Measurements from ENCODE around the gene CFC1. TPM values are rescaled to one million over a fixed set of nuclear protein-coding genes. Genes with fewer than 3 reads are reported as not detected.
"Not testable (repeated sequence)": the region's sequence is repeated elsewhere in the genome, so short reads cannot be mapped to it uniquely, and the experiment has no call there.

Gene CFC1
- 11.4 TPM for total RNA-seq
- 2.6 TPM for polyA plus RNA-seq
- long read RNA-seq, donor 1, partial matches to known transcripts: 0 of 2 reads
- long read RNA-seq, donor 1, other reads (novel, unspliced or antisense): 0 of 2 reads
- long read RNA-seq, donor 2, partial matches to known transcripts: 5 of 8 reads
- long read RNA-seq, donor 2, other reads (novel, unspliced or antisense): 0 of 8 reads
- long read RNA-seq, donor 3, transcript CFC1-201 (6 exons, 1,046 nt): major isoform, 6 of 16 reads
- long read RNA-seq, donor 3, partial matches to known transcripts: 10 of 16 reads
- long read RNA-seq, donor 3, other reads (novel, unspliced or antisense): 0 of 16 reads
- long read RNA-seq, donor 4, partial matches to known transcripts: 6 of 7 reads
- long read RNA-seq, donor 4, other reads (novel, unspliced or antisense): 0 of 7 reads
- long read RNA-seq, donor 5, partial matches to known transcripts: 5 of 6 reads
- long read RNA-seq, donor 5, other reads (novel, unspliced or antisense): 0 of 6 reads
- long read RNA-seq, donor 6: 0 reads
- long read RNA-seq, donor 7, partial matches to known transcripts: 6 of 7 reads
- long read RNA-seq, donor 7, other reads (novel, unspliced or antisense): 0 of 7 reads
- long read RNA-seq, donor 8, partial matches to known transcripts: 0 of 1 reads
- long read RNA-seq, donor 8, other reads (novel, unspliced or antisense): 0 of 1 reads
- long read RNA-seq, donor 9: 0 reads
- long read RNA-seq, donor 10, partial matches to known transcripts: 6 of 7 reads
- long read RNA-seq, donor 10, other reads (novel, unspliced or antisense): 0 of 7 reads

DNA sequence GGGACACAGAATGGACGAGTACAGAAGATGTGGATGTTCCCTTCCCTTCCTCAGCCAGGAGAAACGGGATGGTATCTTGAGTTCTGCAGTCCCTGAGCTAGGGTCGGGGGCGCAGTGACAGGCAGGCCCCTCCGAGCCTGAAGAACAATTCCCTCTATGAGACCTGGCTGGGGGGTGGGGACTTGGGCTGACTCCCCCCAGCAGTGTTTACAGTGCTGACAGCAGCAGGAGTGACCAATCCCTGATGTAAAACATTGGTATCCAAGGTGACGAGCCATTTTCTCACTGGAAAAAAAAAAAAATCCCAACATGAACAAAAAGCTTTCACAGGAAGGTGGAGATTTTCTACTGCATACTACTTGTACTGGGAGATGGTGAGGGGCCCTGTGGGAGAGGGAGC is at the start of gene CFC1:
CFC1 (minus strand) TSS at position 183 of the 400 bp plus-strand sequence. CDS start 288 bp downstream, outside the sequence.
- not testable (repeated sequence) for H3K9me3 ChIP-seq (ENCODE audit: control insufficient read depth in 2 of 2, insufficient read depth in 1 of 2, low read length in 1 of 2); H3K27ac ChIP-seq (ENCODE audit: low read depth in 1 of 2, low read length in 1 of 2); H3K4me1 ChIP-seq (ENCODE audit: control insufficient read depth in 2 of 2, insufficient read depth in 2 of 2, low read length in 2 of 2); H3K36me3 ChIP-seq (ENCODE audit: control insufficient read depth in 2 of 2, insufficient read depth in 2 of 2, low read length in 1 of 2); H3K27me3 ChIP-seq (ENCODE audit: control insufficient read depth in 2 of 2, insufficient read depth in 1 of 2, low read length in 1 of 2); DNase-seq (ENCODE audit: low read depth in 6 of 9, low spot score in 9 of 9); H3K4me3 ChIP-seq (ENCODE audit: low read length in 2 of 2)
- WGBS: no CpG with 5 or more reads among the region's 6 CpGs

DNA sequence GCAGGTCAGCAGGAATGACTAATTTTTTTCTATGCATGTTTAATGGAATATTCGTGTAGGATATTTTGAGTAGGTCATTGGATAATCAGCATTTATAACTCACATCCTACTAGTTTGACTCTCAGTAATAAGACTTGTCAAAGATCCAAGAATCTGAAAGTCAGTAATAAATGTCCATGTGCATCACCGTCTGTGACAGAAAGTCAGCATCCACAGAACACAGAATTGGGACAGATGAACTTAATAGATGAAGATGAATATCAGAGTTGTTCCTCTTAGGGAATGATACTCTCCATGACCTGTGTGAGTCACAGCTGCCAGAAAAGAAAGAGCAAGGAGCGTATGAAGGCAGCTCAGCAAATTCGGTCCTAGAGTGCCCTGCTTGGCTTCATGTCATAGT is 42.3 kb upstream of the CFC1 start:
- not testable (repeated sequence) for H3K36me3 ChIP-seq (ENCODE audit: control insufficient read depth in 2 of 2, insufficient read depth in 2 of 2, low read length in 1 of 2); H3K4me1 ChIP-seq (ENCODE audit: control insufficient read depth in 2 of 2, insufficient read depth in 2 of 2, low read length in 2 of 2); H3K27me3 ChIP-seq (ENCODE audit: control insufficient read depth in 2 of 2, insufficient read depth in 1 of 2, low read length in 1 of 2); H3K27ac ChIP-seq (ENCODE audit: low read depth in 1 of 2, low read length in 1 of 2); H3K9me3 ChIP-seq (ENCODE audit: control insufficient read depth in 2 of 2, insufficient read depth in 1 of 2, low read length in 1 of 2); DNase-seq (ENCODE audit: low read depth in 6 of 9, low spot score in 9 of 9); H3K4me3 ChIP-seq (ENCODE audit: low read length in 2 of 2)
- WGBS: 92% methylated on average over 4 of the region's 4 CpGs

DNA sequence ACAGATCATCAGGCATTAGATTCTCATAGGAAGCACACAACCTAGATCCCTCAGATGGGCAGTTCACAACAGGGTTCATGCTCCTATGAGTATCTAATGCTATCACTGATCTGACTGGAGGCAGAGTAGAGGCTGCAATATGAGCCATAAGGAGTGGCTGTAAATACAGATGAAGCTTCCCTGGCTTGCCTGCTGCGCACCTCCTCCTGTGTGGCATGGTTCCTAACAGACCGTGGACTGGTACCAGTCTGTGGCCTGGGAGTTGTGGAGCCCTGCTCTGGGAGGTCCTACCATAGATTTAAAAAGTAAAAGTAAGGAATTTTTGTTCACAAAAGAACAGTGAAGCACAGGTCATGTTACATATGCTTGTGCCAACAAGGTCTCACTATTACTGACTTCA is 39.6 kb upstream of the CFC1 start:
- H3K9me3 ChIP-seq (ENCODE audit: control insufficient read depth in 2 of 2, insufficient read depth in 1 of 2, low read length in 1 of 2); H3K27ac ChIP-seq (ENCODE audit: low read depth in 1 of 2, low read length in 1 of 2); DNase-seq (ENCODE audit: low read depth in 6 of 9, low spot score in 9 of 9); H3K27me3 ChIP-seq (ENCODE audit: control insufficient read depth in 2 of 2, insufficient read depth in 1 of 2, low read length in 1 of 2); H3K4me1 ChIP-seq (ENCODE audit: control insufficient read depth in 2 of 2, insufficient read depth in 2 of 2, low read length in 2 of 2); H3K4me3 ChIP-seq (ENCODE audit: low read length in 2 of 2); H3K36me3 ChIP-seq (ENCODE audit: control insufficient read depth in 2 of 2, insufficient read depth in 2 of 2, low read length in 1 of 2): not testable (repeated sequence)
- 82% methylated on average over 2 of the region's 2 CpGs for WGBS

DNA sequence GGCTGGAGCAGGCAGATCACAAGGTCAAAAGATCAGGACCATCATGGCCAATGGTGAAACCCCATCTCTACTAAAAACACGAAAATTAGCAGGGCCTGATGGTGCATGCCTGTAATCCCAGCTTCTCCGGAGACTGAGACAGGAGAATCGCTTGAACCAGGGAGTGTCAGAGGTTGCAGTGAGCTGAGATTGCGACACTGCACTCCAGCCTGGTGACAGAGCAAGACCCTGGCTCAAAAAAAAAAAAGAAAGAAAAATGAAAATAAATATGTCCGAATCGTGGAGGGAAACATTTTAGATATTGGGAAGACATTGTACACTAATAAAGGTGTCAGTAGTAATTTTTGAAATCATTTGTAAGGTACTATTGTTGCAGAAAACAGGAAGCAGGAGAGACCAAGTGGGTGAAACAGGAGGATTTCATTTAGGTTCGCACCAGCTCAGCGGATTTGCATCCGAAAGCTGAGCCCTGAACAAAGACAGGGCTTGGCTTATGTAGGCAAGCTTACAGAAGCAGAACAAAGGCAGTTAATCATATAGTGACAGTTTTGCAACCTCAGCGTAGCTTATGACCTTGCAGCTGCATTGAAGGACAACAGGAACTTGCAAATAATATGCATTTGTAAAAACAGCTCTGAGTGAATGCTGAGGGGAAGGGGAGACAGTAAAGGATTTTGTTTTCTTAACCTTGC is 29.6 kb upstream of the CFC1 start:
- 89% methylated on average over 9 of the region's 10 CpGs for WGBS
- H3K36me3 ChIP-seq (ENCODE audit: control insufficient read depth in 2 of 2, insufficient read depth in 2 of 2, low read length in 1 of 2); H3K4me3 ChIP-seq (ENCODE audit: low read length in 2 of 2); H3K27ac ChIP-seq (ENCODE audit: low read depth in 1 of 2, low read length in 1 of 2); H3K4me1 ChIP-seq (ENCODE audit: control insufficient read depth in 2 of 2, insufficient read depth in 2 of 2, low read length in 2 of 2); H3K9me3 ChIP-seq (ENCODE audit: control insufficient read depth in 2 of 2, insufficient read depth in 1 of 2, low read length in 1 of 2); H3K27me3 ChIP-seq (ENCODE audit: control insufficient read depth in 2 of 2, insufficient read depth in 1 of 2, low read length in 1 of 2); DNase-seq (ENCODE audit: low read depth in 6 of 9, low spot score in 9 of 9): not testable (repeated sequence)

DNA sequence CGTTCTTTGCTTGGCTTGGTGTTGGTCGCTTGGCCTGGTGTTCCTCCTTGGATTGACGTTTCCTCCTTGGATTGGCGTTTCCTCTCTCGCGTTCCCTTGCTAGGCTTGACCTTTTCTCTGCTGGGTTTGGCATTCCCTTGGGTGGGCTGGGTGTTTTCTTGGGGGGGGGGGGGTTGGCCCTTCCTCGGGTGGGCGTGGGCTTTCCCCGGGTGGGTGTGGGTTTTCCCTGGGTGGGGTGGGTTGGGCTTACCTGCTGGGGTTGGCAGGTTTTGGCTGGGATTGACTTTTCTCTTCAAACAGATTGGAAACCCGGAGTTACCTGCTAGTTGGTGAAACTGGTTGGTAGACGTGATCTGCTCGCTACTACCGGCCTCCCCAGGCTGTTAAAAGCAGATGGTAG is 11.8 kb upstream of the CFC1 start, which contains the start of gene POTEJ:
POTEJ (plus strand) TSS at position 301 of the 400 bp plus-strand sequence; CDS start at position 394, 93 bp downstream.
- H3K4me3 ChIP-seq (ENCODE audit: low read length in 2 of 2); DNase-seq (ENCODE audit: low read depth in 6 of 9, low spot score in 9 of 9); H3K9me3 ChIP-seq (ENCODE audit: control insufficient read depth in 2 of 2, insufficient read depth in 1 of 2, low read length in 1 of 2); H3K36me3 ChIP-seq (ENCODE audit: control insufficient read depth in 2 of 2, insufficient read depth in 2 of 2, low read length in 1 of 2); H3K4me1 ChIP-seq (ENCODE audit: control insufficient read depth in 2 of 2, insufficient read depth in 2 of 2, low read length in 2 of 2); H3K27me3 ChIP-seq (ENCODE audit: control insufficient read depth in 2 of 2, insufficient read depth in 1 of 2, low read length in 1 of 2); H3K27ac ChIP-seq (ENCODE audit: low read depth in 1 of 2, low read length in 1 of 2): not testable (repeated sequence)
- WGBS: 95% methylated on average over 3 of the region's 13 CpGs

DNA sequence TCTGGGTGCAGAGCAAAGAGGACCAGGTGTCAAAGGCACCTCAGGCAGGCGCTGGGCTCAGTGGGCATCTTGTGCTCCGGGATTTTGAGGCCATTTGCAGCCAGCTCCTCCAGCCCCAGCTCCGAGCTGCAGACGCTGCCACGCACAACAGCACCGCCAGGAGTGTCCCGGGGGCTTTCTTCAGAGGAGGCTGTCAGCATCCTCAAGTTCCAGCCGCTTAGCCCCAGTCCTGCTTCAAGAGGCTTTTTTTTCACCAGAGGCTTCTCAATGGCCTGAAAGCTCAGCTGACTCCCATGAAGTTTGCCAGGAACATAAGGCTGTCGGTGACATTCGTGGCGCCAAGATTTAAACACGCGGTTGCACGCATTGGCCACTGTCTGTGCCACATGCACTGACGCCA is 11.1 kb upstream of the CFC1 start:
- H3K4me1 ChIP-seq (ENCODE audit: control insufficient read depth in 2 of 2, insufficient read depth in 2 of 2, low read length in 2 of 2); H3K36me3 ChIP-seq (ENCODE audit: control insufficient read depth in 2 of 2, insufficient read depth in 2 of 2, low read length in 1 of 2); H3K9me3 ChIP-seq (ENCODE audit: control insufficient read depth in 2 of 2, insufficient read depth in 1 of 2, low read length in 1 of 2); DNase-seq (ENCODE audit: low read depth in 6 of 9, low spot score in 9 of 9); H3K27ac ChIP-seq (ENCODE audit: low read depth in 1 of 2, low read length in 1 of 2); H3K4me3 ChIP-seq (ENCODE audit: low read length in 2 of 2); H3K27me3 ChIP-seq (ENCODE audit: control insufficient read depth in 2 of 2, insufficient read depth in 1 of 2, low read length in 1 of 2): not testable (repeated sequence)
- WGBS: 95% methylated on average over 13 of the region's 15 CpGs

DNA sequence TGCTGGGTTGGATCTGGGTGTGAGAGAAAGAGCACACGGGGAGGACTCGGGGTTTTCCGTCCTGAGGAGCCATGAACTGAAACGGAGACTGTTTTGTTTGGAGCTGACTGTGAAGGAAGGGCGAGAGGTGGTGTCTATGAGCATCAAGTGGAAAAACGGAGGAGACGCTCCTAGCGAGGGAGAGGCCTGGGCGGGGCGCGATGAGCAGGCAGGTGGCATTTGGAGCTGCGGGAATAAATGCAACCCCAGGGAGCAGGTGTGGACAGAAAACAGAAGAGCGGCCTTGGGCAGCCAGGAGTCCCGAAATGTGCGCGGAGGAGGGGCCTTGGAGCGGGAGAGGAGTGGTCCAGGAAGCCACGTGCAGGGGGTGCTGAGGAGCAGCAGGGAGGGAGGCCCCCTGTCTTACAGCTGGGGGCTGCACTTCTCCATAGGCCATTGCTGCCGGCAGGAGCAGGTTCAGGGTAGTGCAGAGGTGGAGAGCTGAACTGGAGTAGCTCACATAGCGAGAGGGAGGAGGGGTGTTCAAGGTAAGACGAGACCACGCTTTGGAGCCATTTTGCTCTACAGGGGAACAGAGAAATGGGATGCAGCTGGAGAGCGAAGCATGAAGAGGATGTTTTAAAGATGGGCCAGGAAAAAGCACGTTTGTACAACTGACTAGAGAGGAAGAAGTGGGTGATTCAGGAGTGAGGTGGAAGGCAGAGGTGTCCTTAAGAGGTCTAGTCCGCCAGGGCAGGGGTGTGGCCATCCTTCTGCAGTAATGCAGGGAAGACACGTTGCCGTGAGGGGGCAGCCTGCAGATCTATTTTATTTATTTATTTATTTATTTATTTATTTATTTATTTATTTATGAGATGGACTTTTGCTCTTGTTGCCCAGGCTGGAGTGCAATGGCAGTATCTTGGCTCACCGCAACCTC is 9.9 kb upstream of the CFC1 start:
- H3K4me3 ChIP-seq (ENCODE audit: low read length in 2 of 2): not testable (repeated sequence)

DNA sequence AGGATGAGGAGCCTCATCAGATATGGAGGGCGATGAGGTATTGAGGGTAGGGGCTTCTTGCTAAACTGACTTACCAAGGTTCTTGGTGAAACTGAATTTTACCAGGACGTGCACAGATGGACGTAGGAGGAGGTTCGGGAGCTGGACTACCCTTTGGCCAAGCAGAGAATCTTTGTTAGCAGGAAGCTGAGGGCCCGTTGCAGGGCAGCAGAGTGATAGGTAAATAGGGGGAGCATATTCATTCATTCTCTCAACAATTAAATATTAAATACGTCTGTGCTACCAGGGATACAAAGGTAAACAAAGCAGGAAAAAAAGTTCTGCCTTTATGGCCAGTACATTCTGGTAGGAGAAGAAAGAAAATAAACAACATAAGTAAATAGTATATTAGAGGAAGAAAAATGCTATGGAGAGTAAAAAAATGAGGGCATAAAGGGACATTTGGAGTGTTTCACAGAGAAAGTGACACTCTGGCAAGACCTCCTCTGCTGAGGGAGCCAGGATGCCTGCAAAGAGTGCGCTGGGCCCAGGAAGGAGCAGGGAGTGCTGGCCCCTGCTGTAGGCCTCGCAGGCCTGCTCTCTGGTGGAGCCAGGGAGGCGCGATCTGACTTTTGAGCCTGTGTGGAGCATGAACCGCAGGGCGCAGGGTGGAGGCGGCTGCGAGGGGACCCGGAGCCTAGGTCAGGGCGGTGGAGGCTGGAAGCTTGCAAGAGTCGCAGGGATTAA is 9.1 kb upstream of the CFC1 start:
- DNase-seq (ENCODE audit: low read depth in 6 of 9, low spot score in 9 of 9); H3K4me3 ChIP-seq (ENCODE audit: low read length in 2 of 2); H3K27me3 ChIP-seq (ENCODE audit: control insufficient read depth in 2 of 2, insufficient read depth in 1 of 2, low read length in 1 of 2); H3K4me1 ChIP-seq (ENCODE audit: control insufficient read depth in 2 of 2, insufficient read depth in 2 of 2, low read length in 2 of 2); H3K36me3 ChIP-seq (ENCODE audit: control insufficient read depth in 2 of 2, insufficient read depth in 2 of 2, low read length in 1 of 2); H3K9me3 ChIP-seq (ENCODE audit: control insufficient read depth in 2 of 2, insufficient read depth in 1 of 2, low read length in 1 of 2); H3K27ac ChIP-seq (ENCODE audit: low read depth in 1 of 2, low read length in 1 of 2): not testable (repeated sequence)
- WGBS: over 99% methylated on average over 4 of the region's 17 CpGs

More for the DNA sequence above, 9.9 kb upstream of the CFC1 start:
- H3K9me3 ChIP-seq (ENCODE audit: control insufficient read depth in 2 of 2, insufficient read depth in 1 of 2, low read length in 1 of 2); H3K27ac ChIP-seq (ENCODE audit: low read depth in 1 of 2, low read length in 1 of 2); H3K4me1 ChIP-seq (ENCODE audit: control insufficient read depth in 2 of 2, insufficient read depth in 2 of 2, low read length in 2 of 2); H3K36me3 ChIP-seq (ENCODE audit: control insufficient read depth in 2 of 2, insufficient read depth in 2 of 2, low read length in 1 of 2); H3K27me3 ChIP-seq (ENCODE audit: control insufficient read depth in 2 of 2, insufficient read depth in 1 of 2, low read length in 1 of 2); DNase-seq (ENCODE audit: low read depth in 6 of 9, low spot score in 9 of 9): not testable (repeated sequence)
- WGBS: 63% methylated on average over 3 of the region's 28 CpGs
